ENCODE data around the gene HYAL4.
A peak's percentile ranks its signal among the peaks of the same experiment; 100 is the strongest.
"Not testable (repeated sequence)": the region's sequence is repeated elsewhere in the genome, so short reads cannot be mapped to it uniquely, and the experiment has no call there.

The HYAL4 gene

GRCh38 chr7:123849855-123850254, 4.9 kb downstream of the HYAL4 start:
- no peak for DNase-seq

GRCh38 chr7:123851404-123851803, 6.4 kb downstream of the HYAL4 start:
- DNase-seq = not testable (repeated sequence)

GRCh38 chr7:123854291-123854690, 9.3 kb downstream of the HYAL4 start:
- not testable (repeated sequence) for DNase-seq

GRCh38 chr7:123856428-123856827, 11.5 kb downstream of the HYAL4 start:
- not testable (repeated sequence) for DNase-seq

- DNase-seq = no peak
These were observed 15.9 kb downstream of the HYAL4 start for GRCh38 chr7:123860848-123861247.

- no peak for DNase-seq
These were observed 17.8 kb downstream of the HYAL4 start for GRCh38 chr7:123862775-123863174.

GRCh38 chr7:123863461-123863860, 18.5 kb downstream of the HYAL4 start:
- no peak for DNase-seq

GRCh38 chr7:123864012-123864411, 19.0 kb downstream of the HYAL4 start:
- no peak for DNase-seq

GRCh38 chr7:123864436-123864835, 19.5 kb downstream of the HYAL4 start:
- no peak for DNase-seq

GRCh38 chr7:123864966-123865365, 20.0 kb downstream of the HYAL4 start:
- DNase-seq = no peak

- DNase-seq = peak; percentile 45
These were observed 20.6 kb downstream of the HYAL4 start for GRCh38 chr7:123865517-123866117.

GRCh38 chr7:123867225-123867624, 22.3 kb downstream of the HYAL4 start:
- DNase-seq = peak; percentile 13

GRCh38 chr7:123871998-123872867, 27.3 kb downstream of the HYAL4 start:
- peak; percentile 35 for DNase-seq

GRCh38 chr7:123872908-123873307, 27.9 kb downstream of the HYAL4 start:
- DNase-seq = no peak

GRCh38 chr7:123876557-123877256, 31.7 kb downstream of the HYAL4 start:
- no peak for DNase-seq

GRCh38 chr7:123879628-123880027, 34.7 kb downstream of the HYAL4 start:
- no peak for DNase-seq

- DNase-seq = no peak
These were observed 36.3 kb downstream of the HYAL4 start for GRCh38 chr7:123881300-123881699.

- no peak for DNase-seq
These were observed 38.2 kb downstream of the HYAL4 start for GRCh38 chr7:123883154-123883553.

- no peak for DNase-seq
These were observed 43.2 kb downstream of the HYAL4 start for GRCh38 chr7:123888192-123888591.

- DNase-seq = not testable (repeated sequence)
These were observed 49.8 kb downstream of the HYAL4 start for GRCh38 chr7:123894753-123895152.

- no peak for DNase-seq
These were observed 56.1 kb downstream of the HYAL4 start for GRCh38 chr7:123901101-123901500.

- no peak for DNase-seq
These were observed 60.7 kb downstream of the HYAL4 start for GRCh38 chr7:123905714-123906113.

GRCh38 chr7:123916240-123916724, 71.3 kb downstream of the HYAL4 start:
- peak; percentile 7 for DNase-seq

GRCh38 chr7:123917878-123918277, 72.9 kb downstream of the HYAL4 start:
- no peak for DNase-seq

Measured in HCEC 1CT (cell line).